ENCODE data around the gene TMEM79.
"Not testable (repeated sequence)": the region's sequence is repeated elsewhere in the genome, so short reads cannot be mapped to it uniquely, and the experiment has no call there.

The TMEM79 gene

GRCh38 chr1:156310962-156311361 is 26.8 kb downstream of the TMEM79 start:
- no peak for DNase-seq

- DNase-seq: no peak
Measured at GRCh38 chr1:156316909-156317308, 32.8 kb downstream of the TMEM79 start.

DNA sequence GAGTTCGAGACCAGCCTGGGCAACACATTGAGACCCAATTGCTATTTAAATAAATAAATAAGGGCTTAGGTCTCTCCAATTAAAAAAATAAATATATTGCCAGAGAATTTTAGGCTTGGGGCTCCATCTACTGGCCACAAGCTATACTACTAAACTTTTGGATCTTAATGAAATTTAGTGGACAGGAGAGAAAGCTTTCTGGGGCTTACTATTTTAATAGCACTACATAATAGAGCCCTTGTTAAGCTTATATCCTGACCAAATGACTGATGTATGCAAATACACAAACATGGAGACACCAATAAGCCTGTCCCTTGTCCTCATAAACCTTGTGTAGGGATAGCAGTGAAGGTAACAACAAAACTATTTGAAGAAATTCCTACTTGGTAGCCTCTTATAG is 35.5 kb downstream of the TMEM79 start:
- peak; percentile 45 for DNase-seq

- no peak for DNase-seq
Measured at GRCh38 chr1:156320560-156320959, 36.4 kb downstream of the TMEM79 start.

DNA sequence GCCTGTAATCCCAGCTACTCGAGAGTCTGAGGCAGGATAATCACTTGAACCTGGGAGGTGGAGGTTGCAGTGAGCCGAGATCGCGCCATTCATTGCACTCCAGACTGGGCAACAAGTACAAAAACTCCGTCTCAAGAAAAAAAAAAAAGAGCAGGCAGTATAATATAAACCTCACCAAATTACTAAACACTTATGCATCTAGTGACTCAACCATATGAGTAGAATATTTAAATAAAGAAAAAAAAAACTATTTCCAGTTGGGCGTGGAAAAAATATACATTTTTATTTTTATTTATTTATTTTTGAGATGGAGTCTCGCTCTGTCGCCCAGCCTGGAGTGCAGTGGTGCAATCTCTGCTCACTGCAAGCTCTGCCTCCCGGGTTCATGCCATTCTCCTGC is 39.1 kb downstream of the TMEM79 start:
- not testable (repeated sequence) for DNase-seq

DNA sequence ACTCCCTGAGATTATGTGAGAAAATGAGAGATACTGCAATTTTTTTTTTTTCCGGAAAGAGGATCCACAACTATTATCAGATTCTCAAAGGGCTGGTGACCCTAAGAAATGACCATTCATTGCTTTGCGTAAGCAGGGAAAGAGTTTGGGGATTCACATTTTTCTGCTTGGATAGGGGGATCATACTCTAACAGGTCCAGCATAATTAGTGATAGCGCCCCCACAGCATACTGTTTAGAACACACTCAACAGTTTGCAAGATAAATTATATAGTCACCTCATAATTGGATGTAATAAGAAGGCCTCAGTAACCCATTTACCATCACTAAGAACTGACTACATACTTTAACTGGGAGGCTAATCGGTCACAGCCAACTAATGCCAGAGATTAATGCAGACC is 52.1 kb downstream of the TMEM79 start:
- peak; percentile 48 for DNase-seq

GRCh38 chr1:156337052-156337887 is 53.1 kb downstream of the TMEM79 start:
- no peak for DNase-seq

DNA sequence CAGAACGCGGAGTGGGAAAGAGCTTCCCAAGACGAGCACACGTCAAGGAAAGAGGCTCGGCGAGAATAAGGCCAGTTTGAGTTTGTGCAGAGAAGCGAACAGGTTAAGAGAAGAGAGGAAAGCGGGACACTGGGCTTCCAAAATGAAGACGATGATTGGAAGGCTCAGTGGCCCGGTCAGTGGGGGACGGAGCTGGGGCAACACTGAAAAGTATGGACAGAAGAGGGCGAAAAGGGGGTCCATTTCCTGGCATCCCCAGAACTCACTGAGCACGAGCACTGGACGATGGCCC is 53.7 kb downstream of the TMEM79 start:
- DNase-seq: no peak

GRCh38 chr1:156338180-156338976 is 54.3 kb downstream of the TMEM79 start, which contains the start of the genes CCT3 and TSACC:
Gene CCT3 (minus strand): TSS chr1:156338292. CDS start chr1:156338184, 108 bp downstream.
Gene TSACC (plus strand): TSS chr1:156338526. CDS start chr1:156339758, 1,232 bp downstream.
- peak; percentile 100 for DNase-seq
